Gastroesophageal sphincter (tissue), 3 donors: ENCODE measurements around the gene ADAM12.

Experiments
- EP300 ChIP-seq: sonication (generic); formaldehyde crosslinking; IDR thresholded peaks from one replicate; pipeline ENCODE4 v1.6.1; 2017; ENCODE audit warnings: antibody characterized with exemption, mild to moderate bottlenecking
- TF ChIP-seq, protein P1 (sequence below), 4 experiments: fragments of 200-600 bp in 2 of 4; fragments of 450-650 bp in 2 of 4; sonication (generic) in 1 of 4; IDR thresholded peaks; one replicate each; pipeline ENCODE4 v1.5.1; 2017 to 2019; ENCODE audit warnings: antibody characterized with exemption in 4 of 4, mild to moderate bottlenecking in 2 of 4, moderate library complexity in 2 of 4

DNA sequence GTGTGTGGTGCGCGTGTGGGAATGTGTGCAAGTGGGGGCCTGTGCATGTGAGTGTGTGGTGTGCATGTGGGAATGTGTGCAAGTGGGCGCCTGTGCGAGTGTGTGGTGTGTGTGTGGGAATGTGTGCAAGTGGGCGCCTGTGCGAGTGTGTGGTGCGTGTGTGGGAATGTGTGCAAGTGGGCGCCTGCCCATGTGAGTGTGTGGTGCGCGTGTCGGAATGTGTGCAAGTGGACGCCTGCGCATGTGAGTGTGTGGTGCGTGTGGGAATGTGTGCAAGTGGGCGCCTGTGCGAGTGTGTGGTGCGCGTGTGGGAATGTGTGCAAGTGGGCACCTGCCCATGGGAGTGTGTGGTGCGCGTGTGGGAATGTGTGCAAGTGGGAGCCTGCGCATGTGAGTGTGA is 259.7 kb downstream of the ADAM12 start:
- TF ChIP-seq EP300, result no peak
- TF ChIP-seq, protein P1, sequence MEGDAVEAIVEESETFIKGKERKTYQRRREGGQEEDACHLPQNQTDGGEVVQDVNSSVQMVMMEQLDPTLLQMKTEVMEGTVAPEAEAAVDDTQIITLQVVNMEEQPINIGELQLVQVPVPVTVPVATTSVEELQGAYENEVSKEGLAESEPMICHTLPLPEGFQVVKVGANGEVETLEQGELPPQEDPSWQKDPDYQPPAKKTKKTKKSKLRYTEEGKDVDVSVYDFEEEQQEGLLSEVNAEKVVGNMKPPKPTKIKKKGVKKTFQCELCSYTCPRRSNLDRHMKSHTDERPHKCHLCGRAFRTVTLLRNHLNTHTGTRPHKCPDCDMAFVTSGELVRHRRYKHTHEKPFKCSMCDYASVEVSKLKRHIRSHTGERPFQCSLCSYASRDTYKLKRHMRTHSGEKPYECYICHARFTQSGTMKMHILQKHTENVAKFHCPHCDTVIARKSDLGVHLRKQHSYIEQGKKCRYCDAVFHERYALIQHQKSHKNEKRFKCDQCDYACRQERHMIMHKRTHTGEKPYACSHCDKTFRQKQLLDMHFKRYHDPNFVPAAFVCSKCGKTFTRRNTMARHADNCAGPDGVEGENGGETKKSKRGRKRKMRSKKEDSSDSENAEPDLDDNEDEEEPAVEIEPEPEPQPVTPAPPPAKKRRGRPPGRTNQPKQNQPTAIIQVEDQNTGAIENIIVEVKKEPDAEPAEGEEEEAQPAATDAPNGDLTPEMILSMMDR (IDR thresholded peaks at IDR 0.05), result no peak
